DND-41 (cell line): Measurements from ENCODE around the gene SUCLG2.

Experiments used
- ATAC-seq: fragments of 200-7000 bp; cut with Tn5 transposase; 3 replicates; pipeline ENCODE4 v1.9.1; 2021; ENCODE audit warnings: low read depth; ENCODE audit not compliant: insufficient read depth
- DNase-seq: peaks from one replicate; pipeline ENCODE4 v3.0.0-alpha.2; 2020
- H2AFZ ChIP-seq: 2 replicates; pipeline ENCODE4 v1.6.0; 2012; ENCODE audit warnings: low read depth, low read length
- H3K27ac ChIP-seq: 2 replicates; pipeline ENCODE4 v1.5.1; 2012; ENCODE audit warnings: low read length, inconsistent platforms
- H3K27me3 ChIP-seq: fragments of 200-600 bp; sonication (generic); 2 replicates; pipeline ENCODE4 v1.6.0; 2012; ENCODE audit warnings: low read length, mild to moderate bottlenecking, inconsistent platforms; ENCODE audit not compliant: insufficient read depth, poor library complexity
- H3K36me3 ChIP-seq: 2 replicates; pipeline ENCODE4 v1.5.1; 2012; ENCODE audit warnings: low read length, inconsistent platforms; ENCODE audit not compliant: insufficient read depth
- H3K4me1 ChIP-seq: 2 replicates; pipeline ENCODE4 v1.5.1; 2012; ENCODE audit warnings: mild to moderate bottlenecking, low read length; ENCODE audit not compliant: insufficient read depth
- H3K4me2 ChIP-seq: 2 replicates; pipeline ENCODE4 v1.6.0; 2012; ENCODE audit warnings: mild to moderate bottlenecking, moderate library complexity, low read length, inconsistent platforms; ENCODE audit not compliant: insufficient read depth
- H3K4me3 ChIP-seq, 2 experiments: fragments of 200-600 bp in 1 of 2; shearing (Covaris generic) in 1 of 2; 2 replicates each; pipeline ENCODE4 v1.5.1; 2012 to 2016; ENCODE audit warnings: inconsistent platforms in 2 of 2, low read length in 2 of 2, mild to moderate bottlenecking in 2 of 2, low read depth in 1 of 2, moderate library complexity in 1 of 2
- H3K79me2 ChIP-seq: 2 replicates; pipeline ENCODE4 v1.6.0; 2012; ENCODE audit warnings: low read length, inconsistent platforms; ENCODE audit not compliant: insufficient read depth
- H3K9ac ChIP-seq: 2 replicates; pipeline ENCODE4 v1.6.0; 2012; ENCODE audit warnings: low read depth, mild to moderate bottlenecking, inconsistent platforms, low read length, moderate library complexity
- H3K9me3 ChIP-seq: 2 replicates; pipeline ENCODE4 v1.5.1; 2012; ENCODE audit warnings: low read length, moderate library complexity, mild to moderate bottlenecking, inconsistent platforms; ENCODE audit not compliant: insufficient read depth, severe bottlenecking
- H4K20me1 ChIP-seq: 2 replicates; pipeline ENCODE4 v1.6.0; 2012; ENCODE audit warnings: low read length; ENCODE audit not compliant: insufficient read depth
- EZH2 ChIP-seq: IDR thresholded peaks from 3 replicates; pipeline ENCODE4 v1.6.1; 2012; ENCODE audit warnings: borderline replicate concordance, low read depth, mild to moderate bottlenecking, moderate library complexity, low read length, inconsistent platforms; ENCODE audit not compliant: severe bottlenecking
- TF ChIP-seq, protein P1 (sequence below): IDR thresholded peaks from 2 replicates; pipeline ENCODE4 v1.5.1; 2012; ENCODE audit warnings: borderline replicate concordance, low read length, moderate library complexity, mild to moderate bottlenecking; ENCODE audit not compliant: poor library complexity, severe bottlenecking; ENCODE audit errors: extremely low read depth

The SUCLG2 gene

DNA sequence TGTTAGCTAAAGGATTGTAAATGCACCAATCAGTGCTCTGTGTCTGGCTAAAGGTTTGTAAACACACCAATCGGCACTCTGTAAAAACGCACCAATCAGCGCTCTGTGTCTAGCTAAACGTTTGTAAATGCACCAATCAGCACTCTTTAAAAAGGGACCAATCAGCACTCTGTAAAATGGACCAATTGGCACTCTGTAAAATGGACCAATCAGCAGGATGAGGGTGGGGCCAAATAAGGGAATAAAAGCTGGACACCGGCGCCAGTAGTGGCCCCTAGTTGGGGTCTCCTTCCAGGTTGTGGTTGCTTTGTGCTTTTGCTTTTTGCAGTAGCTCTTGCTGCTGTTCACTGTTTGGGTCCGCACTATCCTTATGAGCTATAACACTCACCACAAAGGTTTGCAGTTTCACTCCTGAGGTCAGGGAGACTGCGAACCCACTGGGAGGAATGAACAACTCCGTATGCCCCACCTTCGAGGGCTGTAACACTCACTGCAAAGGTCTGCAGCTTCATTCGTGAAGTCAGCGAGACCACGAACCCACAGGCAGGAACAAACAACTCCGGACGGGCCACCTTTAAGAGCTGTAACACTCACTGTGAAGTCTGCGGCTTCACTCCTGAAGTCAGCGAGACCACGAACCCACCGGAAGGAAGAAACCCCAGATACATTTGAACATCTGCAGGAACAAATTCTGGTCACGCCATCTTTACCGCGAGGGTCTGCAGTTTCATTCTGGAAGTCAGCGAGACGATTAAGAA is 1.1 kb upstream of the SUCLG2 start:
- peak; percentile 91 for DNase-seq
- Histone ChIP-seq H3K79me2 (peaks cover 21% of the 10 kb centered on the region), H3K27ac (peak overlapping the region; percentile 84), H3K4me3 (peak overlapping the region; percentile 1 to 62; a peak in 3 of 4 replicates), H4K20me1 (no peaks in the 10 kb centered on the region), H3K4me2 (peak overlapping the region; percentile 73), H3K36me3 (no peaks in the 10 kb centered on the region), H3K9ac (peak overlapping the region; percentile 86), H3K4me1 (peaks cover 35% of the 10 kb centered on the region), H2AFZ (peak overlapping the region; percentile 80), H3K9me3 (no peaks in the 10 kb centered on the region), H3K27me3 (no peaks in the 10 kb centered on the region)
- peak; percentile 76 for ATAC-seq
- TF ChIP-seq, protein P1, sequence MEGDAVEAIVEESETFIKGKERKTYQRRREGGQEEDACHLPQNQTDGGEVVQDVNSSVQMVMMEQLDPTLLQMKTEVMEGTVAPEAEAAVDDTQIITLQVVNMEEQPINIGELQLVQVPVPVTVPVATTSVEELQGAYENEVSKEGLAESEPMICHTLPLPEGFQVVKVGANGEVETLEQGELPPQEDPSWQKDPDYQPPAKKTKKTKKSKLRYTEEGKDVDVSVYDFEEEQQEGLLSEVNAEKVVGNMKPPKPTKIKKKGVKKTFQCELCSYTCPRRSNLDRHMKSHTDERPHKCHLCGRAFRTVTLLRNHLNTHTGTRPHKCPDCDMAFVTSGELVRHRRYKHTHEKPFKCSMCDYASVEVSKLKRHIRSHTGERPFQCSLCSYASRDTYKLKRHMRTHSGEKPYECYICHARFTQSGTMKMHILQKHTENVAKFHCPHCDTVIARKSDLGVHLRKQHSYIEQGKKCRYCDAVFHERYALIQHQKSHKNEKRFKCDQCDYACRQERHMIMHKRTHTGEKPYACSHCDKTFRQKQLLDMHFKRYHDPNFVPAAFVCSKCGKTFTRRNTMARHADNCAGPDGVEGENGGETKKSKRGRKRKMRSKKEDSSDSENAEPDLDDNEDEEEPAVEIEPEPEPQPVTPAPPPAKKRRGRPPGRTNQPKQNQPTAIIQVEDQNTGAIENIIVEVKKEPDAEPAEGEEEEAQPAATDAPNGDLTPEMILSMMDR: no peak
- no peak for TF ChIP-seq EZH2

DNA sequence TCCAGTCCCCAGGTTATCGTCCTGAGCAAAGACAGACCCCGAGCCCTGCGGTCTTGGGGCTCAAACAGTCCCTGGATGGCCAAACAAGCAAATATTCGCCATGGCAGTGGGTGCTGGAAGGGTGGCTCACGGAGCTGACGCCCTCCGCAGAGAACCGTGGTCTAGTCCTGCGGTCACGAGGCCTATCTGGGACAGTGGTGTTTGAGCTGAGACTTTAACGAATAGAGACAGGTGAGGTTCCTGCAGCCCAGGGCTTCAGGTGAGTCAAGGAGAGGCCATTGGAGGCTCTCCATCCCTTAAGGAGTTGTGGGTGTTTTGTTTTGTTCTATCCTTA is 399 bp upstream of the SUCLG2 start:
- Histone ChIP-seq H3K4me2 (peak overlapping the region; percentile 73), H4K20me1 (no peaks in the 10 kb centered on the region), H3K4me3 (peak overlapping the region; percentile 62 to 64; a peak in 3 of 4 replicates), H3K27ac (peak overlapping the region; percentile 75), H3K79me2 (peaks cover 21% of the 10 kb centered on the region), H3K9me3 (no peaks in the 10 kb centered on the region), H3K27me3 (no peaks in the 10 kb centered on the region), H3K36me3 (no peaks in the 10 kb centered on the region), H2AFZ (peak overlapping the region; percentile 80), H3K9ac (peak overlapping the region; percentile 86), H3K4me1 (peaks cover 35% of the 10 kb centered on the region)
- ATAC-seq (no peak; the same call in 2 of the 3 replicates), DNase-seq (no peak)
- TF ChIP-seq EZH2: no peak
- TF ChIP-seq, protein P1: no peak

DNA sequence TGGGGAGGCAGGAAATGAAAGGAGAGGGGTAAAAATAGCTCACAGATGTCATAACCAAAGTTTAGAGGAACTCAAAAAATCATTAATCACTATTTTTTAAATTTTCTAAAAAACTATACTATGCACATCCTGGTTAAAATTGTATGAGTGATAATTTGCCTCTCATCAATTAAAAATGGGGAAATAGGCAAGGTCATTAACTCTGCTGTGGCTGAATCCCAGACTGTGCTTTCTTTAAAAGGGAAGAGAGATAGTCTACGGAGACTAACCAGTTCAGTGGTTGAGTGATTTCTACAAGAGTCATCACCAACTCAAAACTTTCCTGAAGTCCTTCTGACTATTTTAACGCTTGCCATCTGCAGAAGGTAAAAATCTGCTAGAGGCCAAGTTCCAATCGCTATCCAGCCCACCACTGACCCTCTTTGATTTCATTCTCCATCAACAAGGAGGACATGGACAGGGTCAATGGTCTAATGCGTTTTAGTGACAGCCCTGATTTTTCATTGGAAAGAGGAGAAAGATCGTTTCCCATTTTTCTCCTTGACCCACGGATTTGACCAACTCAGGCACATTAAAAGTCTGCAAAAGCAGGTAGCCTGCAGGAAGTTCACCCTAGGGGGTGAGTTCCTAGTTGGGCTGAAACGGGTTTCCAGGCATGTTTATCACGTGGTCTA is 850 bp downstream of the SUCLG2 start:
- TF ChIP-seq EZH2: no peak
- TF ChIP-seq, protein P1: no peak
- ATAC-seq (peak; percentile 1; the same call in 1 of the 3 replicates), DNase-seq (no peak)
- peak overlapping the region; percentile 62 to 64 for H3K4me3 ChIP-seq
- peak overlapping the region; percentile 86 for H3K9ac ChIP-seq
- peak overlapping the region; percentile 80 for H2AFZ ChIP-seq
- no peaks in the 10 kb centered on the region for H4K20me1 ChIP-seq
- peak overlapping the region; percentile 75 for H3K27ac ChIP-seq
- H3K27me3 ChIP-seq: no peaks in the 10 kb centered on the region
- peaks cover 35% of the 10 kb centered on the region for H3K4me1 ChIP-seq
- H3K4me2 ChIP-seq: peak overlapping the region; percentile 73
- H3K79me2 ChIP-seq: peaks cover 21% of the 10 kb centered on the region
- H3K36me3 ChIP-seq: no peaks in the 10 kb centered on the region
- no peaks in the 10 kb centered on the region for H3K9me3 ChIP-seq
